Measurements from ENCODE around the gene EPB41L1. TPM values are rescaled to one million over a fixed set of nuclear protein-coding genes. Genes with fewer than 3 reads are reported as not detected.
"Not testable (repeated sequence)": the region's sequence is repeated elsewhere in the genome, so short reads cannot be mapped to it uniquely, and the experiment has no call there.

Gene EPB41L1
- total RNA-seq, 1 experiment from 2014 or later, result 134 TPM

DNA sequence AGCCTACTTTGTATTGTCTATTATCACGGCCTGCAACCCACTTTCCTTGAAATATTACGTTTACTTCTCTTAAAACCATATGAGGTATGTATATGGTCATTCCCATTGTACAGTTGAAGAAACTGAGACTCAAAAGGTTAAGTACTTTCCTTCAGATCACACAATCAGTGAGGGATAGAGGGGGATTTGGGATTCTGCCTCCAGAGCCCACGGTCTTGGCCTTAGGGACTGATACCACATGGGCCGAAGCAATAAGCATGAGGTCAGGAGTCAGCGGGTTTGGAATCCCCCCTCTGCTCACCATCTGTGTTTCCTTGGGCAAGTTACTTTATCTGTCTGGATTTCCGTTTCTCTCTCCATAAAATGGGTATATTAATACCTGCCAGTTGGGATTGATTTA is 19.4 kb upstream of the EPB41L1 start:
- H4K20me1 ChIP-seq (ENCODE audit: insufficient read depth), result no peaks in the 10 kb centered on the region
- no peak overlapping the region for H3K4me2 ChIP-seq
- H3K36me3 ChIP-seq (ENCODE audit: low read depth), result no peaks in the 10 kb centered on the region
- no peaks in the 10 kb centered on the region for H3K9me2 ChIP-seq (ENCODE audit: insufficient read depth)
- no peak overlapping the region for H2AFZ ChIP-seq
- peaks cover 5% of the 10 kb centered on the region; the same call in 1 of the 2 replicates for H3K4me1 ChIP-seq (replicated peaks; ENCODE audit: insufficient read depth)
- CTCF ChIA-PET, result no interaction called here
- POLR2A ChIA-PET (ENCODE audit: unreplicated experiment), result no interaction called here
- H3K9me3 ChIP-seq (ENCODE audit: insufficient read depth, low read depth), result no peaks in the 10 kb centered on the region
- no peak overlapping the region for H3K27ac ChIP-seq
- TF ChIP-seq, protein P1, sequence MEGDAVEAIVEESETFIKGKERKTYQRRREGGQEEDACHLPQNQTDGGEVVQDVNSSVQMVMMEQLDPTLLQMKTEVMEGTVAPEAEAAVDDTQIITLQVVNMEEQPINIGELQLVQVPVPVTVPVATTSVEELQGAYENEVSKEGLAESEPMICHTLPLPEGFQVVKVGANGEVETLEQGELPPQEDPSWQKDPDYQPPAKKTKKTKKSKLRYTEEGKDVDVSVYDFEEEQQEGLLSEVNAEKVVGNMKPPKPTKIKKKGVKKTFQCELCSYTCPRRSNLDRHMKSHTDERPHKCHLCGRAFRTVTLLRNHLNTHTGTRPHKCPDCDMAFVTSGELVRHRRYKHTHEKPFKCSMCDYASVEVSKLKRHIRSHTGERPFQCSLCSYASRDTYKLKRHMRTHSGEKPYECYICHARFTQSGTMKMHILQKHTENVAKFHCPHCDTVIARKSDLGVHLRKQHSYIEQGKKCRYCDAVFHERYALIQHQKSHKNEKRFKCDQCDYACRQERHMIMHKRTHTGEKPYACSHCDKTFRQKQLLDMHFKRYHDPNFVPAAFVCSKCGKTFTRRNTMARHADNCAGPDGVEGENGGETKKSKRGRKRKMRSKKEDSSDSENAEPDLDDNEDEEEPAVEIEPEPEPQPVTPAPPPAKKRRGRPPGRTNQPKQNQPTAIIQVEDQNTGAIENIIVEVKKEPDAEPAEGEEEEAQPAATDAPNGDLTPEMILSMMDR (conservative IDR thresholded peaks at IDR 0.05), result no peak
- TF ChIP-seq EZH2 (IDR thresholded peaks at IDR 0.05; ENCODE audit: low read depth), result no peak
- no TSS peak for BruUV-seq (replicated peaks)
- no peak overlapping the region for H3K4me3 ChIP-seq
- H3K27me3 ChIP-seq (ENCODE audit: insufficient read depth, low read depth), result no peaks in the 10 kb centered on the region
- intact Hi-C loops (cut with micrococcal nuclease; ENCODE audit: unreplicated experiment), result no loop called here
- DNase-seq, result no peak
- no peaks in the 10 kb centered on the region for H3K79me2 ChIP-seq (ENCODE audit: low read depth)
- peaks cover 16% of the 10 kb centered on the region; the same call in 1 of the 2 replicates for H3F3A ChIP-seq (ENCODE audit: insufficient read depth, low read depth)

DNA sequence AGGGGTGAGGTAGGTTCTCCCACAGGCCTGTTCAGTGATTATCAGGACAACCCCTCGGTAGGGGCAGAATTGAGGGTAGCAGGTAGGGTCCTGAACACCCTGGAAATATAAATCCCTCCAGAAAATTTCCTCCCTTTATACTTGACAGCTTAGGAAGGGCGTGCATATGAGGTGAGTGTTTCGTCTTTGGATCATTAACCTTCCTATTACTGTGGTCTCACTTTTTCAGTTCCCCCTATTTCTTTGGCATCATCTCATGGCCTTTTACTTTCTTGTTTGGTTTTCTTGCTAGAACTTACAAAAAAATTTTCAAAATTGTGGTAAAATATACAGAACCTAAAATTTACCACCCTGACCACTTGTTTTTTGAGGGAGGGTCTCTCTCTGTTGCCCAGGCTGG is 18.7 kb upstream of the EPB41L1 start:
- H3K9me3 ChIP-seq (ENCODE audit: insufficient read depth, low read depth), result no peaks in the 10 kb centered on the region
- H3K79me2 ChIP-seq (ENCODE audit: low read depth), result no peaks in the 10 kb centered on the region
- H3K27ac ChIP-seq, result no peak overlapping the region
- no peaks in the 10 kb centered on the region for H4K20me1 ChIP-seq (ENCODE audit: insufficient read depth)
- H3K4me1 ChIP-seq (replicated peaks; ENCODE audit: insufficient read depth), result no peaks in the 10 kb centered on the region
- no TSS peak for BruUV-seq (replicated peaks)
- peaks cover 16% of the 10 kb centered on the region; the same call in 1 of the 2 replicates for H3F3A ChIP-seq (ENCODE audit: insufficient read depth, low read depth)
- no peak overlapping the region for H3K4me2 ChIP-seq
- no peak for DNase-seq
- no peaks in the 10 kb centered on the region for H3K9me2 ChIP-seq (ENCODE audit: insufficient read depth)
- H3K27me3 ChIP-seq (ENCODE audit: insufficient read depth, low read depth), result no peaks in the 10 kb centered on the region
- TF ChIP-seq EZH2 (IDR thresholded peaks at IDR 0.05; ENCODE audit: low read depth), result no peak
- TF ChIP-seq, protein P1 (conservative IDR thresholded peaks at IDR 0.05), result no peak
- H3K36me3 ChIP-seq (ENCODE audit: low read depth), result no peaks in the 10 kb centered on the region
- no peak overlapping the region for H3K4me3 ChIP-seq
- POLR2A ChIA-PET (ENCODE audit: unreplicated experiment), result no interaction called here
- CTCF ChIA-PET, result no interaction called here
- intact Hi-C loops (cut with micrococcal nuclease; ENCODE audit: unreplicated experiment), result loop anchor here (2.0 kb wide), 1 partner anchor 85 kb away; no protein-coding TSS in a partner anchor
- no peak overlapping the region for H2AFZ ChIP-seq

DNA sequence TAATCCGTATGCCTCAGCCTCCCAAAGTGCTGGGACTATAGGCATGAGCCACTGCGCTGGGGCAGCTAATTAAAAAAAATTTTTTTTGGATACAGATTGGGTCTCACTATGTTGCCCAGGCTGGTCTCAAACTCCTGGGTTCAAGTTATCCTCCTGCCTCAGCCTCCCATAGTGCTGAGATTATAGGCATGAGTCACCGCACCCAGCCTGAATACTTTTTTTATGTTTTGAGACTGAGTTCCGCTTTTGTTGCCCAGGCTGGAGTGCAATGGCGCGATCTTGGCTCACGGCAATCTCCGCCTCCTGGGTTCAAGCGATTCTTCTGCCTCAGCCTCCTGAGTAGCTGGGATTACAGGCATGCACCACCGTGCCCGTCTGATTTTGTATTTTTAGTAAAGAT is 17.2 kb upstream of the EPB41L1 start:
- not testable (repeated sequence) for H4K20me1 ChIP-seq (ENCODE audit: insufficient read depth); DNase-seq; BruUV-seq (replicated peaks); H3K9me2 ChIP-seq (ENCODE audit: insufficient read depth); H3K4me1 ChIP-seq (replicated peaks; ENCODE audit: insufficient read depth); H3K4me3 ChIP-seq; H3K36me3 ChIP-seq (ENCODE audit: low read depth); H3K27ac ChIP-seq; H3K9me3 ChIP-seq (ENCODE audit: insufficient read depth, low read depth); H3K27me3 ChIP-seq (ENCODE audit: insufficient read depth, low read depth); H3K79me2 ChIP-seq (ENCODE audit: low read depth); H3K4me2 ChIP-seq; H2AFZ ChIP-seq
- peaks cover 16% of the 10 kb centered on the region; the same call in 1 of the 2 replicates for H3F3A ChIP-seq (ENCODE audit: insufficient read depth, low read depth)
- ChIA-PET POLR2A (ENCODE audit: unreplicated experiment) (interaction anchor here (0.6 kb wide), 1 partner anchor 25 kb away, joined by 4 read pairs; no protein-coding TSS in a partner anchor), CTCF (interaction anchor here (0.9 to 2.9 kb wide), 5 partner anchors 41 to 182 kb away, joined by 3 to 85 read pairs (median 12); partner anchors contain the start of gene SCAND1)
- intact Hi-C loops (cut with micrococcal nuclease; ENCODE audit: unreplicated experiment), result loop anchor here (2.0 kb wide), 1 partner anchor 87 kb away; no protein-coding TSS in a partner anchor

DNA sequence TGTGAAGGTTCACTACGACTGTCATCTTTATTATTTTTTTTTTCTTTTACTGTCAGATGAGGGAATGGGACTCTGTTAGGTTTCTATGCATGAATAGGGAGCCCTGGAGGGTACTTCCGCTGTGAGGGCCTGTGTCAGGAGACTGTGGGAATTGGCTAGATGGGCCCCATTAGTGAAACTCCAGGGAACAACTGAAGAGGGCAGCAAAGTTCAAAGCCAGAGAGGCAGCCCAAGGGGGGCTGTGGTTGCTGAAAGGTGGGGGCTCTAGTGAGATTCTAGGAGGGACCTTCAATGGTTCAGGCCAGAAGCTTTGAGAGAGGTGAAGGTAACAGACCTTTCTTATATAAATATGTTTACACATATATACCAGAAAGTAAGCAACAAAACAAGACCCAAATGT is 13.2 kb upstream of the EPB41L1 start:
- no peak for TF ChIP-seq EZH2 (IDR thresholded peaks at IDR 0.05; ENCODE audit: low read depth)
- TF ChIP-seq, protein P1 (conservative IDR thresholded peaks at IDR 0.05), result no peak
- Histone ChIP-seq H3F3A (ENCODE audit: insufficient read depth, low read depth) (peaks cover 16% of the 10 kb centered on the region; the same call in 1 of the 2 replicates), H3K4me1 (replicated peaks; ENCODE audit: insufficient read depth) (no peaks in the 10 kb centered on the region), H3K36me3 (ENCODE audit: low read depth) (no peaks in the 10 kb centered on the region), H3K9me3 (ENCODE audit: insufficient read depth, low read depth) (no peaks in the 10 kb centered on the region), H2AFZ (no peak overlapping the region), H3K9me2 (ENCODE audit: insufficient read depth) (no peaks in the 10 kb centered on the region), H3K27me3 (ENCODE audit: insufficient read depth, low read depth) (no peaks in the 10 kb centered on the region), H3K27ac (no peak overlapping the region), H3K79me2 (ENCODE audit: low read depth) (no peaks in the 10 kb centered on the region), H4K20me1 (ENCODE audit: insufficient read depth) (no peaks in the 10 kb centered on the region), H3K4me2 (no peak overlapping the region), H3K4me3 (no peak overlapping the region)
- BruUV-seq (replicated peaks), result no TSS peak
- no peak for DNase-seq
- intact Hi-C loops (cut with micrococcal nuclease; ENCODE audit: unreplicated experiment), result no loop called here
- CTCF ChIA-PET, result interaction anchor here (0.8 kb wide), 1 partner anchor 162 kb away, joined by 3 read pairs; no protein-coding TSS in a partner anchor
- POLR2A ChIA-PET (ENCODE audit: unreplicated experiment), result no interaction called here
